ENCODE results near the gene LRRC63. TPM values are rescaled to one million over a fixed set of nuclear protein-coding genes. Genes with fewer than 3 reads are reported as not detected.

The LRRC63 gene
- total and polyA plus RNA-seq, 7 donors: 0.03 to 0.04 TPM; not detected in 5

GRCh38 chr13:46232281-46232680, 20.6 kb downstream of the LRRC63 start:
- H3K27ac ChIP-seq: no peak overlapping the region
- H3K9me3 ChIP-seq: peaks cover 24% of the 10 kb centered on the region
- 81 to 94% (median 84%) methylated on average over 3 of the region's 3 CpGs for WGBS, 3 donors
- H3K4me1 ChIP-seq: no peaks in the 10 kb centered on the region
- DNase-seq (no peak), ATAC-seq (no peak)
- no peak overlapping the region for H3K4me3 ChIP-seq
- peaks cover 0 to 1% (median 0%) of the 10 kb centered on the region in 3 donors for H3K27me3 ChIP-seq (ENCODE audit: insufficient read depth in 3 of 3, low read length in 2 of 3)
- no peak for TF ChIP-seq CTCF (IDR thresholded peaks at IDR 0.05)
- intact Hi-C loops (cut with DNase I): no loop called here
- no peaks in the 10 kb centered on the region for H3K36me3 ChIP-seq (ENCODE audit: insufficient read depth in 1 of 2, low read depth in 1 of 2)

GRCh38 chr13:46235286-46235685, 23.6 kb downstream of the LRRC63 start:
- no peak for DNase-seq
- Histone ChIP-seq H3K4me1 (no peaks in the 10 kb centered on the region), H3K27me3 (ENCODE audit: insufficient read depth in 3 of 3, low read length in 2 of 3) (peaks cover 0 to 2% (median 0%) of the 10 kb centered on the region in 3 donors), H3K9me3 (peaks cover 21% of the 10 kb centered on the region), H3K4me3 (no peak overlapping the region), H3K27ac (no peak overlapping the region), H3K36me3 (ENCODE audit: insufficient read depth in 1 of 2, low read depth in 1 of 2) (no peaks in the 10 kb centered on the region)
- no peak for TF ChIP-seq CTCF (IDR thresholded peaks at IDR 0.05)
- 83 to 95% (median 84%) methylated on average over 1 of the region's 1 CpG for WGBS, 3 donors
- intact Hi-C loops (cut with DNase I): no loop called here
- no peak for ATAC-seq

- H3K36me3 ChIP-seq (ENCODE audit: insufficient read depth in 1 of 2, low read depth in 1 of 2): no peaks in the 10 kb centered on the region
- no peaks in the 10 kb centered on the region for H3K27me3 ChIP-seq (ENCODE audit: insufficient read depth in 3 of 3, low read length in 2 of 3)
- H3K4me3 ChIP-seq: no peak overlapping the region
- ATAC-seq (no peak), DNase-seq (no peak)
- H3K27ac ChIP-seq: no peak overlapping the region
- no peak for TF ChIP-seq CTCF (IDR thresholded peaks at IDR 0.05)
- intact Hi-C loops (cut with DNase I): no loop called here
- WGBS, 3 donors: 90 to 95% (median 92%) methylated on average over 1 of the region's 1 CpG
- no peaks in the 10 kb centered on the region for H3K4me1 ChIP-seq
- no peaks in the 10 kb centered on the region for H3K9me3 ChIP-seq
These were observed 53.6 kb downstream of the LRRC63 start for GRCh38 chr13:46265292-46265691.

- intact Hi-C loops (cut with DNase I): no loop called here
These were observed 55.4 kb downstream of the LRRC63 start for GRCh38 chr13:46267166-46267565.

More at GRCh38 chr13:46267166-46267565, 55.4 kb downstream of the LRRC63 start:
- Histone ChIP-seq H3K27ac (no peak overlapping the region), H3K27me3 (ENCODE audit: insufficient read depth in 3 of 3, low read length in 2 of 3) (no peaks in the 10 kb centered on the region), H3K4me3 (no peak overlapping the region), H3K9me3 (no peaks in the 10 kb centered on the region), H3K4me1 (no peaks in the 10 kb centered on the region), H3K36me3 (ENCODE audit: insufficient read depth in 1 of 2, low read depth in 1 of 2) (no peaks in the 10 kb centered on the region)
- TF ChIP-seq CTCF (IDR thresholded peaks at IDR 0.05): no peak
- ATAC-seq (no peak), DNase-seq (no peak)
- 85 to 88% (median 85%) methylated on average over 2 of the region's 2 CpGs for WGBS, 3 donors
